D721Med (cell line): ENCODE measurements around the gene SHC3.

ENCODE experiments used
- DNase-seq: peaks from one replicate; pipeline ENCODE4 v3.0.0; 2011; ENCODE audit warnings: low spot score; ENCODE audit not compliant: insufficient read length
- FAIRE-seq: peaks from 2 replicates; lab custom pipeline; 2011; peaks lifted over from hg19 to GRCh38; lab: Jason Lieb, UNC
- TF ChIP-seq, protein P1 (sequence below): IDR thresholded peaks from 2 replicates; pipeline ENCODE4 v1.5.1; 2012; ENCODE audit warnings: mild to moderate bottlenecking, control low read depth; ENCODE audit not compliant: insufficient read depth; ENCODE audit errors: missing control alignments

Gene SHC3

DNA sequence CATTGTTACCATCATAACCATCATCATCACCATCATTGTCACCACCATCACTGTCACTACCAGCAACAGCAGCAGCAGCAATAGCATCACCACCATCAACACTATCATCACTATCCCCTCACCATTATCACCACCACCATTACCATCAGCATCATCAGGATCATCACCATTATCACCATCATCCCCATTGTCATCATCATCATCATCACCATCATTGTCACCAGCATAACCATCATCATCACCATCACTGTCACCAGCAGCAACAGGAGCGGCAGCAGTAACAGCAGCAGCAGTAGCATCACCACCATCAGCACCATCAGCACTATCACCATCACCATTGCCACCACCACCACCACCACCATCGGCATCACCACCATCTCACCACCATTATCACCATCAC is 139.0 kb downstream of the SHC3 start:
- DNase-seq (no peak), FAIRE-seq (no peak)
- TF ChIP-seq, protein P1, sequence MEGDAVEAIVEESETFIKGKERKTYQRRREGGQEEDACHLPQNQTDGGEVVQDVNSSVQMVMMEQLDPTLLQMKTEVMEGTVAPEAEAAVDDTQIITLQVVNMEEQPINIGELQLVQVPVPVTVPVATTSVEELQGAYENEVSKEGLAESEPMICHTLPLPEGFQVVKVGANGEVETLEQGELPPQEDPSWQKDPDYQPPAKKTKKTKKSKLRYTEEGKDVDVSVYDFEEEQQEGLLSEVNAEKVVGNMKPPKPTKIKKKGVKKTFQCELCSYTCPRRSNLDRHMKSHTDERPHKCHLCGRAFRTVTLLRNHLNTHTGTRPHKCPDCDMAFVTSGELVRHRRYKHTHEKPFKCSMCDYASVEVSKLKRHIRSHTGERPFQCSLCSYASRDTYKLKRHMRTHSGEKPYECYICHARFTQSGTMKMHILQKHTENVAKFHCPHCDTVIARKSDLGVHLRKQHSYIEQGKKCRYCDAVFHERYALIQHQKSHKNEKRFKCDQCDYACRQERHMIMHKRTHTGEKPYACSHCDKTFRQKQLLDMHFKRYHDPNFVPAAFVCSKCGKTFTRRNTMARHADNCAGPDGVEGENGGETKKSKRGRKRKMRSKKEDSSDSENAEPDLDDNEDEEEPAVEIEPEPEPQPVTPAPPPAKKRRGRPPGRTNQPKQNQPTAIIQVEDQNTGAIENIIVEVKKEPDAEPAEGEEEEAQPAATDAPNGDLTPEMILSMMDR, result no peak

DNA sequence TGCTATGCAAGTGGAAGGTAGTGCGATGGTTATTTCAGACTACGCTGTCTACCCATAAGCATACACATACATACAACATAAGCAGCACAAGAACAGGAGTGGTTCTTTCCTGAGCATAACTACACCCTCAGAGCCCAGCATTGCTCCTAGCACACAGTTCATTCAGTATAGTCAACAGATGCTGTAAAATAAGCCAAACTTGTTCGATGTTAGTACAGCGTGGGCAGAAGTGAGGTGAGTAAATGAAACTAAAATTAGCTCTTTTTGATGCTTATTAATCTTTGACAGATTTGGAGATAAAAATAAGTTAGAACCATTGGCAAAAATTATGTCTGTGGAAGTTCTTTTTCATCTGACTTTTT is 139.5 kb downstream of the SHC3 start:
- DNase-seq, result no peak
- TF ChIP-seq, protein P1, result no peak
- no peak for FAIRE-seq

DNA sequence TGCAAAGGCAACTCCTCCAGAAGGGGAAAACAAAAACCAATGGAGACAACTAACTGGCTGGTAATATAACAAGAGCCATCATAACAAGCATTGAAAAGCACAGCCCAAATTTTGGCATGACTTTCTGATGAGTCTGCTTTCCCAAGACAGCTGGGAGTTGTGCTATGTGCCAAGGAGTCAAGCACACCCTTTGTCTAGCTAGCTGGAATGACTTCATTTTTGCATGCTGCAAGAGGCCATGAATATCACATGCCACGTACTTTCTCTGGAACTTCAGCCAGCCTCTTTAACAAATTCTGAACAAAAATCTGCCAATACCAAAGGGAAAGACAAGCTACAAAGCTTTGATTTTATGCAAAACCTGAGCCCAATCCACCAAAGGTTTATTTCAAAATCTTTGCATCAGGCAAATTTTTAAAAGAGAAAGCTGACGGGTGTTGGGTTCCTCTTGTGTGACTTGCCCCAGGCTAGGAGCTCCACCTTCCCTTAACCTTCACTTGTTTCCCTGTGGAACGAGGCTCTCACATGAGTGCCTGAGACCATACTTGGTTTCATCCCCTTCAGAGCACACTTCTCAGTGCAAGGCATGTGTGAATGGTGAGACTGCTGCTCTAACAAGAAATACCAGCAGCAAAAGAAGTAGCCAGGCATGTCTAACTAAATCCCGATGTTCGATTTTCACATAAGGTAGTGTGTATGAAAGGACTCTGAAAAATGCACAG is 140.1 kb downstream of the SHC3 start:
- DNase-seq (no peak), FAIRE-seq (no peak)
- TF ChIP-seq, protein P1, result no peak

- FAIRE-seq, result no peak
- no peak for DNase-seq
- TF ChIP-seq, protein P1, result no peak
These were observed 140.7 kb downstream of the SHC3 start for GRCh38 chr9:89037891-89038290.

DNA sequence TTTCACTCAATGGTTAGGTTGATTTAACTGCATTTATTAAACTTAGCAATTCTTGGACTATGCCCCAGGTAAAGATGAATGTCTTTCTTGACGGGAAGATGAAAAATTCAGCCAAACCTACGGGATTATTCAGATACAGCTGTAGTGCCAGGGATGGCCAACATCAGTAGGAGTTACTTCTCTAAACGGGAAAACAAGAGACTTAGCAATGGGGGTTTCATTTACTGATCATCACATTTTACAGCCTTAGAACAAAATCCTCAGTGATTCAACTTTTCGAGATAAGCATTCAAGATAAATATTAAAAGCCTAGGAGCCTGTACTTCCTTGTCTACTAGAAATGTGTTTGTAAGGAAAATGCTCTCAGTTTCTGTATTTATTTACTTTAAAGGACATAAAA is 141.3 kb downstream of the SHC3 start:
- TF ChIP-seq, protein P1, result no peak
- no peak for DNase-seq
- no peak for FAIRE-seq

DNA sequence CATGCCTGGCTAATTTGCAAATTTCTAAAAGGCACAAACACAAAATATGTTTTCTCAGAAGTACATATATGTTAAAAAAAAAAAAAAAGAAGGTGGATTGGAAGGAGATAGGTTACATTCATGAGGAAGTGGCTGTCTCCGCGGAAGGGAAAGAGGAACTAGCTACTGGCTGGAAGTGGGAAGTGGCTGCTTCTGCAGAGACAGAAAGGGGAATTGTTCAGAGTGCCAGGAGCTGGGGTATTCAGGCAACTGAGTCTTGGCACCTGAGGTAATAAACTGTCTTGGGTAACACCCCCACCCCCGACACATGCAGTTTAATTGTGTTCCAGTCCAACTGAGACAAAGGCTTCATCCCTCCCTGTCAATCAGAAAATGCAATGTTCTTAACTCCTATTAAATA is 141.7 kb downstream of the SHC3 start:
- FAIRE-seq (no peak), DNase-seq (no peak)
- TF ChIP-seq, protein P1, result no peak

DNA sequence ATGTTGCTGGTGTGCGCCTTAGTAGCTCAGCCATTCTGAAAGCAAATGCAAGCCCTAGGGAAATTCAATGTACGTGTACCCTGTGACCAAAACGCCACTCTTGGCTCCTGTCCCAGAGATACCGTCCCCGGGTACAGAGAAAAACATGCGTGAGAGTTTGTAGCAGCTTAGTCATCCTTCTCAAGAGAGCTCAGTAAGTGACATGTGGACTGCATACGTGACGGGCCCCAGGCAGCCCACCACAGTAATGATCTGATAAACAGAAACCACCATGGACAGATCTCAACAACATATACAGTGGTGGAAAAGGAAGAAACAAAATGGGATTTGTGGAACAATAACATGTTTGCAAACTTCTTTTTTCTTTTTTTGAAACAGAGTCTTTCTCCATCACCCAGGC is 142.2 kb downstream of the SHC3 start:
- DNase-seq, result no peak
- no peak for FAIRE-seq
- TF ChIP-seq, protein P1, result no peak
